Measurements from ENCODE around the gene GPR137B.

GPR137B gene

GRCh38 chr1:236204656-236205055, 62.3 kb downstream of the GPR137B start:
- DNase-seq = no peak

- DNase-seq = no peak
These were observed 64.2 kb downstream of the GPR137B start for GRCh38 chr1:236206548-236206947.

GRCh38 chr1:236207121-236207520, 64.8 kb downstream of the GPR137B start:
- no peak for DNase-seq

GRCh38 chr1:236207569-236207968, 65.2 kb downstream of the GPR137B start:
- DNase-seq = no peak

GRCh38 chr1:236209185-236209584, 66.8 kb downstream of the GPR137B start:
- DNase-seq = no peak

- DNase-seq = no peak
These were observed 67.4 kb downstream of the GPR137B start for GRCh38 chr1:236209713-236210112.

- no peak for DNase-seq
These were observed 69.5 kb downstream of the GPR137B start for GRCh38 chr1:236211815-236212214.

- DNase-seq = no peak
These were observed 71.2 kb downstream of the GPR137B start for GRCh38 chr1:236213534-236213933.

GRCh38 chr1:236214761-236215160, 72.4 kb downstream of the GPR137B start:
- DNase-seq = no peak

- DNase-seq = no peak
These were observed 78.1 kb downstream of the GPR137B start for GRCh38 chr1:236220473-236220872.

- no peak for DNase-seq
These were observed 80.3 kb downstream of the GPR137B start for GRCh38 chr1:236222632-236223031.

- no peak for DNase-seq
These were observed 86.1 kb downstream of the GPR137B start for GRCh38 chr1:236228411-236228810.

- no peak for DNase-seq
These were observed 92.8 kb downstream of the GPR137B start for GRCh38 chr1:236235116-236235515.

- no peak for DNase-seq
These were observed 96.8 kb downstream of the GPR137B start for GRCh38 chr1:236239092-236239585.

GRCh38 chr1:236240675-236241074, 98.3 kb downstream of the GPR137B start:
- DNase-seq = no peak

- no peak for DNase-seq
These were observed 100.2 kb downstream of the GPR137B start for GRCh38 chr1:236242568-236242967.

- no peak for DNase-seq
These were observed 104.9 kb downstream of the GPR137B start for GRCh38 chr1:236247286-236247685.

- no peak for DNase-seq
These were observed 109.2 kb downstream of the GPR137B start for GRCh38 chr1:236251587-236251986.

GRCh38 chr1:236253119-236253518, 110.8 kb downstream of the GPR137B start:
- DNase-seq = no peak

GRCh38 chr1:236253918-236254637, 111.7 kb downstream of the GPR137B start:
- DNase-seq = no peak

- no peak for DNase-seq
These were observed 114.9 kb downstream of the GPR137B start for GRCh38 chr1:236257216-236257615.

- no peak for DNase-seq
These were observed 115.8 kb downstream of the GPR137B start for GRCh38 chr1:236258114-236258622.

All from NCI-H2171 treated with DMSO at 0.1 percent for 48 hours (cell line).